GM23338 (cell line): Measurements from ENCODE around the gene NGEF.

ENCODE experiments used
- CREB1 ChIP-seq: fragments of 250-450 bp; sonication (Bioruptor Pico); IDR thresholded peaks from 2 replicates; pipeline ENCODE4 v1.5.0; 2020; ENCODE audit warnings: low read depth, mild to moderate bottlenecking, moderate library complexity
- CTCF ChIP-seq, 2 experiments: fragments of 200-600 bp in 1 of 2; sonication (generic) in 1 of 2; conservative IDR thresholded peaks; 2 replicates each; pipeline versions ENCODE4 v1.5.1 to v1.6.1; 2016 to 2017; ENCODE audit warnings: antibody characterized with exemption in 2 of 2, low read depth in 2 of 2, mild to moderate bottlenecking in 2 of 2, moderate library complexity in 1 of 2
- ETS1 ChIP-seq: IDR thresholded peaks from 2 replicates; pipeline ENCODE4 v1.6.1; 2016; ENCODE audit warnings: antibody characterized with exemption
- EZH2 ChIP-seq: fragments of 200-600 bp; sonication (generic); IDR thresholded peaks from one replicate; pipeline ENCODE4 v1.8.0; 2017; ENCODE audit warnings: antibody characterized with exemption, mild to moderate bottlenecking, low read depth; ENCODE audit not compliant: unreplicated experiment
- EZH2phosphoT487 ChIP-seq: fragments of 200-600 bp; sonication (generic); IDR thresholded peaks from one replicate; pipeline ENCODE4 v1.8.1; 2018; ENCODE audit warnings: antibody characterized with exemption; ENCODE audit not compliant: unreplicated experiment
- JUNB ChIP-seq: IDR thresholded peaks from one replicate; pipeline ENCODE4 v1.6.1; 2016; ENCODE audit warnings: antibody characterized with exemption; ENCODE audit not compliant: unreplicated experiment
- NANOG ChIP-seq: IDR thresholded peaks from 2 replicates; pipeline ENCODE4 v1.6.1; 2016; ENCODE audit warnings: antibody characterized with exemption, borderline replicate concordance
- POLR2AphosphoS5 ChIP-seq: IDR thresholded peaks from 2 replicates; pipeline ENCODE4 v1.6.1; 2016; ENCODE audit warnings: antibody characterized with exemption, low read depth
- REST ChIP-seq: IDR thresholded peaks from one replicate; pipeline ENCODE4 v1.6.1; 2018; ENCODE audit warnings: antibody characterized with exemption; ENCODE audit not compliant: unreplicated experiment
- STAT1 ChIP-seq: IDR thresholded peaks from one replicate; pipeline ENCODE4 v1.6.1; 2016; ENCODE audit warnings: antibody characterized with exemption; ENCODE audit not compliant: unreplicated experiment
- ZNF114 ChIP-seq: fragments of 250-450 bp; sonication (Bioruptor Pico); IDR thresholded peaks from 2 replicates; pipeline ENCODE4 v1.5.0; 2020; ENCODE audit warnings: mild to moderate bottlenecking, moderate library complexity
- ZNF331 ChIP-seq: fragments of 250-450 bp; sonication (Bioruptor Pico); IDR thresholded peaks from 2 replicates; pipeline ENCODE4 v1.5.0; 2020; ENCODE audit warnings: low read depth, mild to moderate bottlenecking, moderate library complexity
- ZNF462 ChIP-seq: fragments of 250-450 bp; sonication (Bioruptor Pico); IDR thresholded peaks from 2 replicates; pipeline ENCODE4 v1.5.0; 2020; ENCODE audit warnings: mild to moderate bottlenecking, moderate library complexity

GRCh38 chr2:232850039-232850438, 163.0 kb downstream of the NGEF start:
- TF ChIP-seq POLR2AphosphoS5 (no peak), CTCF (conservative IDR thresholded peaks at IDR 0.05; ENCODE audit: low read depth in 2 of 2) (no peak), EZH2phosphoT487 (no peak), JUNB (no peak), REST (no peak), EZH2 (no peak), CREB1 (CRISPR knock-in tag) (no peak), ZNF462 (CRISPR knock-in tag) (no peak), NANOG (no peak), ZNF331 (CRISPR knock-in tag) (no peak), STAT1 (no peak), ETS1 (no peak), ZNF114 (CRISPR knock-in tag) (no peak)
